Keratinocyte (primary cell): ENCODE results near the gene SCARB1. TPM values are rescaled to one million over a fixed set of nuclear protein-coding genes. Genes with fewer than 3 reads are reported as not detected.
A peak's percentile ranks its signal among the peaks of the same experiment; 100 is the strongest.

Experiments
- DNase-seq: peaks from one replicate; pipeline ENCODE4 v3.0.0-alpha.2; 2011; ENCODE audit warnings: low read depth, missing footprints, low spot score
- FAIRE-seq: peaks from 2 replicates; lab custom pipeline; 2011; peaks lifted over from hg19 to GRCh38; lab: Jason Lieb, UNC
- H2AFZ ChIP-seq: 2 replicates; pipeline ENCODE4 v1.6.0; 2012; ENCODE audit warnings: low read length, control low read depth, inconsistent platforms; ENCODE audit not compliant: control insufficient read depth
- H3K27ac ChIP-seq: 2 replicates; pipeline ENCODE4 v1.5.1; 2011; ENCODE audit warnings: low read length; ENCODE audit not compliant: control insufficient read depth, insufficient read depth
- H3K27me3 ChIP-seq: 3 replicates; pipeline ENCODE4 v1.6.0; 2011; ENCODE audit warnings: low read length; ENCODE audit not compliant: control insufficient read depth, insufficient read depth; ENCODE audit errors: extremely low read depth
- H3K36me3 ChIP-seq, 2 experiments: 2 replicates in 1 of 2; 3 replicates in 1 of 2; pipeline ENCODE4 v1.5.1; 2011; ENCODE audit warnings: low read length in 2 of 2, mild to moderate bottlenecking in 1 of 2; ENCODE audit not compliant: control insufficient read depth in 2 of 2, insufficient read depth in 2 of 2; ENCODE audit errors: extremely low read depth in 1 of 2
- H3K4me1 ChIP-seq: 3 replicates; pipeline ENCODE4 v1.5.1; 2011; ENCODE audit warnings: low read length; ENCODE audit not compliant: control insufficient read depth, insufficient read depth; ENCODE audit errors: extremely low read depth
- H3K4me2 ChIP-seq: 3 replicates; pipeline ENCODE4 v1.6.0; 2011; ENCODE audit warnings: low read depth, low read length; ENCODE audit not compliant: control insufficient read depth, insufficient read depth; ENCODE audit errors: extremely low read depth
- H3K4me3 ChIP-seq, 3 experiments: fragments of 200-600 bp in 1 of 3; sonication (generic) in 1 of 3; 2 replicates in 2 of 3; 3 replicates in 1 of 3; pipeline ENCODE4 v1.5.1; 2011 to 2016; ENCODE audit warnings: low read length in 3 of 3, mild to moderate bottlenecking in 3 of 3, control low read depth in 2 of 3, inconsistent platforms in 1 of 3, low read depth in 1 of 3, mixed read lengths in 1 of 3, mixed run types in 1 of 3, moderate library complexity in 1 of 3; ENCODE audit not compliant: control insufficient read depth in 2 of 3, insufficient read depth in 2 of 3; ENCODE audit errors: extremely low read depth in 1 of 3
- H3K79me2 ChIP-seq: 2 replicates; pipeline ENCODE4 v1.6.0; 2012; ENCODE audit warnings: low read length; ENCODE audit not compliant: control insufficient read depth, insufficient read depth
- H3K9ac ChIP-seq: 3 replicates; pipeline ENCODE4 v1.6.0; 2011; ENCODE audit warnings: low read length; ENCODE audit not compliant: control insufficient read depth, insufficient read depth; ENCODE audit errors: extremely low read depth
- H3K9me1 ChIP-seq: 3 replicates; pipeline ENCODE4 v1.6.0; 2011; ENCODE audit warnings: low read length; ENCODE audit not compliant: control insufficient read depth, insufficient read depth; ENCODE audit errors: extremely low read depth
- H3K9me3 ChIP-seq: 2 replicates; pipeline ENCODE4 v1.5.1; 2012; ENCODE audit warnings: low read depth, low read length; ENCODE audit not compliant: control insufficient read depth
- H4K20me1 ChIP-seq: 3 replicates; pipeline ENCODE4 v1.6.0; 2011; ENCODE audit warnings: low read length; ENCODE audit not compliant: control insufficient read depth, insufficient read depth; ENCODE audit errors: extremely low read depth
- EZH2 ChIP-seq: IDR thresholded peaks from one replicate; pipeline ENCODE4 v1.6.1; 2012; ENCODE audit warnings: inconsistent platforms, mild to moderate bottlenecking, low read length, moderate library complexity
- dilution Hi-C: fragments of 300-500 bp; cut with MboI; formaldehyde crosslinking; loops from one replicate; pipeline ENCODE4 v1.7.0; 2020; ENCODE audit warnings: low sequenced_read_pairs; ENCODE audit not compliant: extremely low pct_ligation_motif_present
- polyA plus RNA-seq, 5 experiments: library from polyadenylated mRNA; depleted of rRNA in 3 of 5; stranded (reverse) in 3 of 5; stranded (forward) in 1 of 5; unstranded in 1 of 5; fragments of >200 nt; gene quantifications; 1 replicate in 1 of 5; 2 replicates in 3 of 5; 3 replicates in 1 of 5; pipeline versions ENCODE4 v1.2.1 to v1.2.3, GENCODE V29; 2011 to 2012; ENCODE audit warnings: missing spikeins in 2 of 5, low read depth in 1 of 5, low replicate concordance in 1 of 5
- TF ChIP-seq, protein P1 (sequence below), 3 experiments: IDR thresholded peaks in 1 of 3; conservative IDR thresholded peaks in 1 of 3; optimal IDR thresholded peaks in 1 of 3; 2 replicates in 2 of 3; 3 replicates in 1 of 3; pipeline versions ENCODE3 to v1.5.1; 2011; ENCODE audit warnings: low read length in 3 of 3, mild to moderate bottlenecking in 3 of 3, moderate library complexity in 2 of 3, control low read depth in 1 of 3, inconsistent platforms in 1 of 3; ENCODE audit not compliant: insufficient read depth in 2 of 3; ENCODE audit errors: extremely low read depth in 1 of 3

SCARB1 gene
- polyA plus RNA-seq, 1 donor (not counting 4 experiments of a cell fraction or from before 2014, with no cell fraction given), result 40.9 TPM

DNA sequence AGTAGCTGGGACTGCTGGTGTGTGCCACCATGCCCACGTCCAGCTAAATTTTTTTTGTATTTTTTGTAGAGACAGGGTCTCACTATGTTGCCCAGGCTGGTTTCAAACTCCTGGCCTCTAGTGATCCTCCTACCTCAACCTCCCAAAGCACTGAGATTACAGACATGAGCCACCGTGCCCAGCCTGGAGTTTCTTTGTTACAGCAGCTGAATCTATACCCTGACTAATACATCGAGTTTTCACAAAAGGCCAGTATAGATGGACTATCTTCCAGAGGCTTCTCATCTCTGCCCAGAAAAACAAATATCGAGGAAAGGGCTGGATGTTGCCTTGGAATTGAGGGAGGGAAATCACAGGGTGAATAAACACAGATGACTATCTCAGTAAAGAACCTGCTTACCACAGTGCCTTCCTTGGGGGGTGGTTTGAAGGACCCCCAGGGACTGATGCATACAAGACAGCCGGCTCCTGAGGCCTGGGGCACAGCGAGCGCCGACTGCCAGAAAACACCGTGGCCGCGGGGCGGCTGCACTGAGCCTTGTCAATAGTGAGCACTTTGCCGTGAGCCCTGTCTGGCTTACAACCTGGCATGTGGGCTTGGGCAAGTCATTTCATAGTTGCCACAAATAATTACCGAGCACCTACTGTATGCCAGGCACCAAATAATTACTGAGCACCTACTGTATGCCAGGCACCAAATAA lies 111.9 kb downstream of the SCARB1 start:
- FAIRE-seq, result no peak
- Histone ChIP-seq H3K27me3 (peaks cover 41% of the 10 kb centered on the region), H3K9ac (no peak overlapping the region), H3K27ac (no peak overlapping the region), H3K4me1 (peaks cover 8% of the 10 kb centered on the region), H3K4me3 (no peak overlapping the region), H3K36me3 (no peaks in the 10 kb centered on the region), H3K4me2 (no peak overlapping the region), H3K9me1 (no peaks in the 10 kb centered on the region), H4K20me1 (no peaks in the 10 kb centered on the region), H3K79me2 (no peaks in the 10 kb centered on the region), H2AFZ (no peak overlapping the region), H3K9me3 (peaks cover 2% of the 10 kb centered on the region)
- dilution Hi-C loops, result no loop called here
- DNase-seq, result no peak
- TF ChIP-seq, protein P1, sequence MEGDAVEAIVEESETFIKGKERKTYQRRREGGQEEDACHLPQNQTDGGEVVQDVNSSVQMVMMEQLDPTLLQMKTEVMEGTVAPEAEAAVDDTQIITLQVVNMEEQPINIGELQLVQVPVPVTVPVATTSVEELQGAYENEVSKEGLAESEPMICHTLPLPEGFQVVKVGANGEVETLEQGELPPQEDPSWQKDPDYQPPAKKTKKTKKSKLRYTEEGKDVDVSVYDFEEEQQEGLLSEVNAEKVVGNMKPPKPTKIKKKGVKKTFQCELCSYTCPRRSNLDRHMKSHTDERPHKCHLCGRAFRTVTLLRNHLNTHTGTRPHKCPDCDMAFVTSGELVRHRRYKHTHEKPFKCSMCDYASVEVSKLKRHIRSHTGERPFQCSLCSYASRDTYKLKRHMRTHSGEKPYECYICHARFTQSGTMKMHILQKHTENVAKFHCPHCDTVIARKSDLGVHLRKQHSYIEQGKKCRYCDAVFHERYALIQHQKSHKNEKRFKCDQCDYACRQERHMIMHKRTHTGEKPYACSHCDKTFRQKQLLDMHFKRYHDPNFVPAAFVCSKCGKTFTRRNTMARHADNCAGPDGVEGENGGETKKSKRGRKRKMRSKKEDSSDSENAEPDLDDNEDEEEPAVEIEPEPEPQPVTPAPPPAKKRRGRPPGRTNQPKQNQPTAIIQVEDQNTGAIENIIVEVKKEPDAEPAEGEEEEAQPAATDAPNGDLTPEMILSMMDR (optimal IDR thresholded peaks at IDR 0.05 in 1 of 3, IDR thresholded peaks at IDR 0.05 in 1 of 3, conservative IDR thresholded peaks at IDR 0.05 in 1 of 3; ENCODE audit: extremely low read depth in 1 of 3, insufficient read depth in 2 of 3, low read length in 3 of 3), result no peak
- no peak for TF ChIP-seq EZH2

DNA sequence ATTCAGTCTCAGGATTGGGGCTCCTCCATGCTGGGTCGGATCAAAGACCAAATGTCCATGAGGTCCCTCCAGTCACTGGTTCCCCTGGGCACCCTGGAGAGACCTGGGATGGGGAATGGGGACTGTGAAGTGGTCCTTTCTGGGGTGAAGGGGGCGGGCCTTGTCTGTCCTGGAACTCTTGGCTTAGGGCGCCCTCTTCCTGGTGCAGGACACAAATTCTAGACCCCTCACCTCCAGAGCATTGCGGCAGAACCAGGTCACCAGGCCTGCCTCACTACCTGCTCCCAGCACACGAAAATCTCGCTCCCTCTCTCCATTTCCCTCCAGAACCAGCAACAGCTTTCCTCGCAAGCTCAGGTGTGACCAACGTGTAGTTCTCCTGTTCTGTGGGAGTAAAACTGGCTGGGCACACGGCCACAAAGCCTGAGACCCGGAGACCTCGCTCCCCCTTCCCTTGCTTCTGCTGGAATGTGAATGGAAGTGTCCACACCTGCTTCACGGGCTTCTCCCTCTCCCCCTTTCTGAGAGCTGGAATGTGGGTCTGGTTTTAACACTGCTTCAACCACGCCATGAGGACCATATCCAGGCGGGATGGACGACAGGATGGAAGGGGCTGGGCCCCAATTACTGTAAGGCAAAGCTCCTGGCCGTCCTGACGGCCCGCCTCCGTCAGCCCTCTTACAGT lies 112.7 kb downstream of the SCARB1 start:
- no peak for DNase-seq
- Histone ChIP-seq H3K4me2 (no peak overlapping the region), H4K20me1 (no peaks in the 10 kb centered on the region), H3K9me3 (peaks cover 2% of the 10 kb centered on the region), H2AFZ (no peak overlapping the region), H3K79me2 (no peaks in the 10 kb centered on the region), H3K9ac (no peak overlapping the region), H3K9me1 (no peaks in the 10 kb centered on the region), H3K27ac (no peak overlapping the region), H3K4me3 (no peak overlapping the region), H3K4me1 (peaks cover 15% of the 10 kb centered on the region), H3K27me3 (peaks cover 41% of the 10 kb centered on the region), H3K36me3 (no peaks in the 10 kb centered on the region)
- FAIRE-seq, result no peak
- no peak for TF ChIP-seq EZH2
- TF ChIP-seq, protein P1 (optimal IDR thresholded peaks at IDR 0.05 in 1 of 3, IDR thresholded peaks at IDR 0.05 in 1 of 3, conservative IDR thresholded peaks at IDR 0.05 in 1 of 3; ENCODE audit: extremely low read depth in 1 of 3, insufficient read depth in 2 of 3, low read length in 3 of 3), result peak in 1 of 3 experiments; percentile 50
- dilution Hi-C loops, result no loop called here
